ENCODE results near the gene IL1RAPL1. TPM values are rescaled to one million over a fixed set of nuclear protein-coding genes. Genes with fewer than 3 reads are reported as not detected.

Gene IL1RAPL1
- total RNA-seq, 2 donors from 2014 or later = not detected

GRCh38 chrX:29042341-29042740 is 455.1 kb downstream of the IL1RAPL1 start:
- no peak for DNase-seq
- Mint-ChIP-seq H3K27ac (no peak overlapping the region), H3K4me1 (ENCODE audit: low read depth) (no peaks in the 10 kb centered on the region)

GRCh38 chrX:29043746-29044145 is 456.5 kb downstream of the IL1RAPL1 start:
- ATAC-seq (replicated peaks in 1 of 2) (no peak), DNase-seq (no peak)
- H3K27me3 Mint-ChIP-seq (ENCODE audit: low read depth) = no peaks in the 10 kb centered on the region
- H3K4me3 Mint-ChIP-seq = no peak overlapping the region
- no peak overlapping the region for H3K27ac Mint-ChIP-seq
- H3K9me3 Mint-ChIP-seq = peaks cover 0 to 2% of the 10 kb centered on the region in 2 donors
- no peaks in the 10 kb centered on the region for H3K36me3 Mint-ChIP-seq (ENCODE audit: insufficient read depth in 2 of 2)
- no peaks in the 10 kb centered on the region for H3K4me1 Mint-ChIP-seq (ENCODE audit: low read depth)

More at GRCh38 chrX:29042341-29042740, 455.1 kb downstream of the IL1RAPL1 start:
- Mint-ChIP-seq H3K36me3 (ENCODE audit: insufficient read depth in 2 of 2) (no peaks in the 10 kb centered on the region), H3K9me3 (peaks cover 0 to 2% of the 10 kb centered on the region in 2 donors), H3K27me3 (ENCODE audit: low read depth) (no peaks in the 10 kb centered on the region), H3K4me3 (no peak overlapping the region)
- ATAC-seq (replicated peaks in 1 of 2) = no peak

GRCh38 chrX:29044423-29045184 is 457.4 kb downstream of the IL1RAPL1 start:
- H3K4me3 Mint-ChIP-seq = no peak overlapping the region
- no peaks in the 10 kb centered on the region for H3K27me3 Mint-ChIP-seq (ENCODE audit: low read depth)
- peaks cover 0 to 2% of the 10 kb centered on the region in 2 donors for H3K9me3 Mint-ChIP-seq
- DNase-seq (no peak), ATAC-seq (replicated peaks in 1 of 2) (no peak)
- no peaks in the 10 kb centered on the region for H3K4me1 Mint-ChIP-seq (ENCODE audit: low read depth)
- no peaks in the 10 kb centered on the region for H3K36me3 Mint-ChIP-seq (ENCODE audit: insufficient read depth in 2 of 2)
- H3K27ac Mint-ChIP-seq = no peak overlapping the region

- DNase-seq (no peak), ATAC-seq (replicated peaks in 1 of 2) (no peak)
- H3K27me3 Mint-ChIP-seq (ENCODE audit: low read depth) = no peaks in the 10 kb centered on the region
- no peaks in the 10 kb centered on the region for H3K4me1 Mint-ChIP-seq (ENCODE audit: low read depth)
- H3K9me3 Mint-ChIP-seq = peaks cover 1 to 10% of the 10 kb centered on the region in 2 donors
- peaks cover 0 to 1% of the 10 kb centered on the region in 2 donors for H3K36me3 Mint-ChIP-seq (ENCODE audit: insufficient read depth in 2 of 2)
- H3K4me3 Mint-ChIP-seq = no peak overlapping the region
- H3K27ac Mint-ChIP-seq = no peak overlapping the region
Measured at GRCh38 chrX:29065477-29065876, 478.2 kb downstream of the IL1RAPL1 start.

GRCh38 chrX:29066516-29066915 is 479.3 kb downstream of the IL1RAPL1 start:
- DNase-seq (no peak), ATAC-seq (replicated peaks in 1 of 2) (no peak)
- Mint-ChIP-seq H3K27me3 (ENCODE audit: low read depth) (no peaks in the 10 kb centered on the region), H3K4me1 (ENCODE audit: low read depth) (no peaks in the 10 kb centered on the region), H3K9me3 (peaks cover 1 to 10% of the 10 kb centered on the region in 2 donors), H3K4me3 (no peak overlapping the region), H3K36me3 (ENCODE audit: insufficient read depth in 2 of 2) (peaks cover 0 to 1% of the 10 kb centered on the region in 2 donors), H3K27ac (no peak overlapping the region)

GRCh38 chrX:29067351-29067750 is 480.1 kb downstream of the IL1RAPL1 start:
- no peaks in the 10 kb centered on the region for H3K4me1 Mint-ChIP-seq (ENCODE audit: low read depth)
- H3K4me3 Mint-ChIP-seq = no peak overlapping the region
- no peak overlapping the region for H3K27ac Mint-ChIP-seq
- H3K9me3 Mint-ChIP-seq = peaks cover 1 to 10% of the 10 kb centered on the region in 2 donors
- ATAC-seq (replicated peaks in 1 of 2) (no peak), DNase-seq (no peak)
- peaks cover 0 to 1% of the 10 kb centered on the region in 2 donors for H3K36me3 Mint-ChIP-seq (ENCODE audit: insufficient read depth in 2 of 2)
- no peaks in the 10 kb centered on the region for H3K27me3 Mint-ChIP-seq (ENCODE audit: low read depth)

- Mint-ChIP-seq H3K4me1 (ENCODE audit: low read depth) (no peaks in the 10 kb centered on the region), H3K27ac (no peak overlapping the region), H3K27me3 (ENCODE audit: low read depth) (no peaks in the 10 kb centered on the region), H3K9me3 (peaks cover 0 to 7% of the 10 kb centered on the region in 2 donors), H3K4me3 (no peak overlapping the region), H3K36me3 (ENCODE audit: insufficient read depth in 2 of 2) (peaks cover 0 to 2% of the 10 kb centered on the region in 2 donors)
- ATAC-seq (replicated peaks in 1 of 2) (no peak), DNase-seq (no peak)
Measured at GRCh38 chrX:29071525-29072320, 484.5 kb downstream of the IL1RAPL1 start.

- Mint-ChIP-seq H3K27ac (no peak overlapping the region), H3K4me1 (ENCODE audit: low read depth) (no peaks in the 10 kb centered on the region), H3K9me3 (peaks cover 0 to 5% of the 10 kb centered on the region in 2 donors), H3K4me3 (no peak overlapping the region), H3K27me3 (ENCODE audit: low read depth) (no peaks in the 10 kb centered on the region), H3K36me3 (ENCODE audit: insufficient read depth in 2 of 2) (no peaks in the 10 kb centered on the region)
- no peak for DNase-seq
- no peak for ATAC-seq (replicated peaks in 1 of 2)
Measured at GRCh38 chrX:29082558-29082957, 495.3 kb downstream of the IL1RAPL1 start.

- Mint-ChIP-seq H3K36me3 (ENCODE audit: insufficient read depth in 2 of 2) (no peaks in the 10 kb centered on the region), H3K4me3 (no peak overlapping the region), H3K27ac (no peak overlapping the region), H3K9me3 (peaks cover 0 to 3% of the 10 kb centered on the region in 2 donors), H3K4me1 (ENCODE audit: low read depth) (no peaks in the 10 kb centered on the region), H3K27me3 (ENCODE audit: low read depth) (no peaks in the 10 kb centered on the region)
- DNase-seq (no peak), ATAC-seq (replicated peaks in 1 of 2) (no peak)
Measured at GRCh38 chrX:29083823-29084222, 496.6 kb downstream of the IL1RAPL1 start.

- no peaks in the 10 kb centered on the region for H3K4me1 Mint-ChIP-seq (ENCODE audit: low read depth)
- H3K36me3 Mint-ChIP-seq (ENCODE audit: insufficient read depth in 2 of 2) = no peaks in the 10 kb centered on the region
- H3K9me3 Mint-ChIP-seq = peaks cover 0 to 2% of the 10 kb centered on the region in 2 donors
- no peak for DNase-seq
- no peaks in the 10 kb centered on the region for H3K27me3 Mint-ChIP-seq (ENCODE audit: low read depth)
- no peak overlapping the region for H3K27ac Mint-ChIP-seq
- no peak overlapping the region for H3K4me3 Mint-ChIP-seq
- no peak for ATAC-seq (replicated peaks in 1 of 2)
Measured at GRCh38 chrX:29090811-29091210, 503.6 kb downstream of the IL1RAPL1 start.

- ATAC-seq (replicated peaks in 1 of 2) = no peak
- H3K27me3 Mint-ChIP-seq (ENCODE audit: low read depth) = no peaks in the 10 kb centered on the region
- no peaks in the 10 kb centered on the region for H3K4me1 Mint-ChIP-seq (ENCODE audit: low read depth)
- DNase-seq = no peak
- peaks cover 3 to 5% of the 10 kb centered on the region in 2 donors for H3K9me3 Mint-ChIP-seq
- no peak overlapping the region for H3K4me3 Mint-ChIP-seq
- H3K36me3 Mint-ChIP-seq (ENCODE audit: insufficient read depth in 2 of 2) = no peaks in the 10 kb centered on the region
- no peak overlapping the region for H3K27ac Mint-ChIP-seq
Measured at GRCh38 chrX:29107231-29107630, 520.0 kb downstream of the IL1RAPL1 start.

GRCh38 chrX:29110041-29110440 is 522.8 kb downstream of the IL1RAPL1 start:
- no peak overlapping the region for H3K27ac Mint-ChIP-seq
- no peaks in the 10 kb centered on the region for H3K36me3 Mint-ChIP-seq (ENCODE audit: insufficient read depth in 2 of 2)
- H3K4me1 Mint-ChIP-seq (ENCODE audit: low read depth) = no peaks in the 10 kb centered on the region
- H3K9me3 Mint-ChIP-seq = no peaks in the 10 kb centered on the region
- H3K4me3 Mint-ChIP-seq = no peak overlapping the region
- DNase-seq = no peak
- no peaks in the 10 kb centered on the region for H3K27me3 Mint-ChIP-seq (ENCODE audit: low read depth)
- ATAC-seq (replicated peaks in 1 of 2) = no peak

- Mint-ChIP-seq H3K4me3 (no peak overlapping the region), H3K27me3 (ENCODE audit: low read depth) (no peaks in the 10 kb centered on the region), H3K36me3 (ENCODE audit: insufficient read depth in 2 of 2) (no peaks in the 10 kb centered on the region), H3K27ac (no peak overlapping the region), H3K4me1 (ENCODE audit: low read depth) (no peaks in the 10 kb centered on the region), H3K9me3 (no peaks in the 10 kb centered on the region)
- DNase-seq (no peak), ATAC-seq (replicated peaks in 1 of 2) (no peak)
Measured at GRCh38 chrX:29113221-29113620, 526.0 kb downstream of the IL1RAPL1 start.
